NT2/D1 (cell line): ENCODE results near the gene CPNE1.

Experiments
- SUZ12 ChIP-seq: IDR thresholded peaks from 2 replicates; pipeline ENCODE4 v1.6.1; 2011; ENCODE audit not compliant: insufficient read length, insufficient read depth; ENCODE audit errors: extremely low read depth
- YY1 ChIP-seq: IDR thresholded peaks from 2 replicates; pipeline ENCODE4 v1.6.1; 2011; ENCODE audit not compliant: insufficient read length, insufficient read depth
- ZNF274 ChIP-seq: IDR thresholded peaks from 2 replicates; pipeline ENCODE4 v1.6.1; 2011; ENCODE audit warnings: mild to moderate bottlenecking, low read depth, low read length

DNA sequence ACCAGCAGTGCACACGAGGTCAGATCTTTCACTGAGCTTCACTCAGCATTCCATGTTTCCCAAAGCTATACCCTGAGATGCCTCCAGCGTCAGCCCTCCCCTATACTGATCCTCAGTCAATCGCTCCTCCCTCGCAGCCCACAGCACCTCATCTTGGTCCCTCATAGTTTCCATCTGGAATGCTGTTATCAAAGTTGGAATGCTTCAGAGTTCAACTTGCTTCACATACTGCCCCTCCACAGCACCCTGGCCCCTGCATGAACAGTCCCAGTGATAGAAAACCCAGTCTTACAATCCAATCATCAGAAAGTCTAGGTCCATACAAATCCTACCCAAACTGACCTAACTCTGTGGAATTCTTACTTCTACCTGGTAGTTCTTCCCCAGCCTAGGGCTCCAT is 29.0 kb downstream of the CPNE1 start:
- TF ChIP-seq YY1 (no peak), ZNF274 (no peak), SUZ12 (no peak)
